NCI-H2196 (cell line): ENCODE data around the gene PPP1R8.
"Not testable (repeated sequence)": the region's sequence is repeated elsewhere in the genome, so short reads cannot be mapped to it uniquely, and the experiment has no call there.

Experiments
- DNase-seq: peaks from one replicate; lab custom pipeline; 2025; ENCODE audit not compliant: unreplicated experiment; lab: John Stamatoyannopoulos, UW

The PPP1R8 gene

DNA sequence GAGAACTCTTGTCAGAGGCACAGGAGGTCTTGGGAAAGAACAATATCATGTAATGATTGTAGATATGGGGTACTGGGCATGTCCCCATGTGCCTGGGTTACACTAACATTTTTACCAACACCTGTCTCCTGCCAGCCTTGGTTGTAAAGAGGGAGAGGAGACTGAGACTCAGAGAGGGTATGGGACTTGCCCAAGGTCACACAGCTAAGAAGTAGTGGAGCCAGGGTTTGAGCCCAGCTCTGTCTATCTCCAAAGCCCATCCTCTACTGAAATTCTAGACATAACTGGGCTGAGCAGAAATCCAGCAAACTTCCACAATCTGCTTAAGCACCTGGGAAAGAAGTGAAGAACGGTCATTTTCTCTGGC lies 39.1 kb downstream of the PPP1R8 start:
- DNase-seq = no peak

DNA sequence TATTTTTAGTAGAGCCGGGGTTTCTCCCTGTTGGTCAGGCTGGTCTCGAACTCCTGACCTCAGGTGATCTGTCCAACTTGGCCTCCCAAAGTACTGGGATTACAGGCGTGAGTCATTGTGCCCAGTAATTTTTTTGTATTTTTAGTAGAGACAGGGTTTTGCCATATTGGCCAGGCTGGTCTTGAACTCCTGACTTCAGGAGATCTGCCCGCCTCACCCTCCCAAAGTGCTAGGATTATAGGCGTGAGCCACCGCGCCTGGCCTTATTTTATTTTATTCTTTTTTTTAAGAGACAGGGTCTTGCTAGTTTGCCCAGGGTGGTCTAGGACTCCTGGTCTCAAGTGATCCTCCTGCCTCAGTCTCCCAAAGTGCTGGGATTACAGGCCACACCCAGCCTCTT lies 40.5 kb downstream of the PPP1R8 start:
- DNase-seq = not testable (repeated sequence)

DNA sequence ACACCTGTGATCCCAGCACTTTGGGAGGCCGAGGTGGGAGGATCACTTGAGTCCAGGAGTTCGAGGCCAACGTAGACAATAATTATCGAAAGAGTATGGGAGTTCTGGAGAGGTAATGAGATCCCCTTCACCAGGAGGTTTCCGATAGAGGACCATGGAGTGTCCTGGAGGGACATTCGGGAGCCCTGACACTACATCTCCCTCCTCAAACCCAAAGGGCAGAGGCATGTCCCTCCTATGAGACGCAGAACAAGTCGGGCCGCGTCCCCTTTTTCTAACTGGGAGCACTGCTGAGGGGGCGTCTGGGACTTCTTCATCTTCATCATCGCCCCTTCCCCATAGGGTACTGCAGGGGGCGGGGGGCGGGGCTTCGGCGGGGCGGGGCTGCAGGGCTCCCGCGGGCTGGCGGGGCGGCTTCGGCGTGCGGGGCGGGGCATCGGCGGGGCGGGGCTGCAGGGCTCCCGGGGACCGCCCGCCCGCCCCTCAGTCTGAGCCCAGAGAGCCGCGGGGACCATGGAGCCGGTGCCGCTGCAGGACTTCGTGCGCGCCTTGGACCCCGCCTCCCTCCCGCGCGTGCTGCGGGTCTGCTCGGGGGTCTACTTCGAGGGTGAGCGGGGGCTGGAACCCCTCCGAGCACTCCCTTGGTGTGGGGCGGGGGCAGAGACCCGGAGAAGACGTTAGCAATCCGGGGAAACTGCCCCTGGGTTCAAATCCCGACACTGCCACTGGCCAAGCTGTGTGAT lies 41.6 kb downstream of the PPP1R8 start, which contains the start of gene THEMIS2:
Gene THEMIS2, plus strand, starts transcription at position 486 of the 743 bp plus-strand sequence. Its CDS starts 28 bp downstream, at position 514.
- DNase-seq = no peak

DNA sequence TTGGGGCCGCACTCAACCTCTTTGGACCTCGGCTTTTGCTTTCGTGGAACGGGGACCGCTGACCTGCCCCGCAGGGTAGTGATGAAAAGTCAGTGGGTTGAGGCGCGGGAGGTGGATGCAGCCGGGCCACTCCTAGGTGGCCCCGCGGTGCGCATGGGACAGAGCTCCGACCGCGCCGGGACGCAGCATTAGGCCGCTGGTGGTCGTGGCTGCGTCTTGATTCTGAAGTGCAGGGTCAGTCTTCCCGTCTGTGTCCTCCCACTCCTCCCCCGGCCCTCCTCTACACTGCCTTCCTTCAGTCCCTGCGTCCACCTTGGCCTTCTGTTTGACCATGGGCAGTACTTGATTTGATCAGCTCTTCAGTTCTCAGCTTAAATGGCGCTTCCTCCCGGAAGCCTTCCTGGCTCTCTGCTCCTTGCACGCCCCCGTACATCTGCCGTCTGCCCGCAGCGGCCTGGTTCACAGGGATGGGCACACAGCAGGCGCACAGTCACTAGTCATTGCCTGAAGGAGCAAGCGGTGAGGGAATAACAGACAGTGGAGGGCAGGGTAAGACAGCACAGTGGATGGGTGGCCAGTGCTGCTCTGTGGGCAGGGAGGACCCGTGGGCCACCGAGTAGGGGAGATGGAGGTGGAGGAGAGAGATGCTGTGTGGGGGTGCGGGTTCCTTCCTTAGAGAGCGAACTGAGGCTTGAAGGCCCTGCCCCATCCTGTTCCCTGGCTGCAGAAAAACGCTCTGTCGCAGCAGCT lies 42.4 kb downstream of the PPP1R8 start:
- no peak for DNase-seq

DNA sequence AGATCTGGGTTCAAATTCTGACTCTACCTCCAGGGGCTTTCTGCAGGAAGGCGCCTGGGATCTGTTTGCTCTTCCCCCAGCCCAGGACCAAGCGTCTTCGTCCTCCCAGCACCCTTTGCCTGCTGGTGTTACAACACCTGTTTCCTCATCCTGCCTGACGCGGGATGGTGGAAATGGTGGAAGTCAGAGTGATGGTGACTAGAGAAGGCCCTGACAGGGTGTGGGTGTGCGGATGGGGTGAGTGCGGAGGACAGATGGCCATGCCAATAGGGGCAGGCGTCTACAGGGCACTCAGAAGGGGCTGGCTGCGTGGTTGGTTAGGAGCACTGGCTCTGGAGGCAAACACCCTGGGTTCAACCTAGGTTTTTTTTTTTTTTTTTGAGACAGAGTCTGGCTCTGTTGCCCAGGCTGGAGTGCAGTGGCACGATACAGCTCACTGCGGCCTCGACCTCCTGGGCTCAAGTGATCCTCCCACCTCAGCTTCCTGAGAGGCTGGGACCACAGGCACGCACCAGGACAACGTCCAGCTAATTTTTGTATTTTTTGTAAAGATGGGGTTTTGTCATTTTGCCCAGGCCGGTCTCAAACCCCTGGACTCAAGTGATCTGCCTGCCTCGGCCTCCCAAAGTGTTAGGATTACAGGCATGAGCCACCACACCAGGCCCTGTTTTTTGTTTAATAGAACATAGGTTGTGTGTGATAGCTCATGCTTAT lies 43.2 kb downstream of the PPP1R8 start:
- DNase-seq = no peak

DNA sequence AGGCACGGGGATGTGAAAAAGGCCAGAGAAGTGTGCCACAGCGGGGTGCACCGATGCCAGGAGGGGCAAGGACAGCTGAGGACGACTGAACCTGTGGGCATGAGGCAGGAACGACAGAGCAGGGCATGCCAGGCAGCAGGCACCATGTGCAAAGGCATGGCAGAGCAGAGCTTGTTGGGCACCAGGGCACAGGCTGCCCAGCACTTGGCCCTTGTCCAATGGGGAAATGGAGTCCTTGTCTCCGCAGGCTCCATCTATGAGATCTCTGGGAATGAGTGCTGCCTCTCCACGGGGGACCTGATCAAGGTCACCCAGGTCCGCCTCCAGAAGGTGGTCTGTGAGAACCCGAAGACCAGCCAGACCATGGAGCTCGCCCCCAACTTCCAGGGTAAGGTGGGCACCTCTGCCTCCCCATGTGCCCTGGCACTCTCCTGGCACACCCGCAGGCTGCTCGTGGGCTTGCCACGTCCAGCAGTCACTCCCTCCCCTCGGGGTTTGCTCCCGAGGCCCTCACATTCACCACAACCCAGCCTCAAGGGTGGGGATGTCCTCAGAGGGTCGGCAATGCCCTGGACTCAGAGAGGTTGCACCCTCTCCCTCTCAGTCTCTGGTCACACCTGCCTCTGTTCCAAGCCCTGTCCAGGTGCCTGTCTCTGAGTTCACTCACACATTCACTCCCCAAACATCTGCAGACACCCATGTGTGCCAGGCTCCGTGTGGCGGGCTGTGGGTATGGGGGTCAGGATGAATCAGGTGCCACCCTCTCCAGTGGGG lies 45.9 kb downstream of the PPP1R8 start:
- DNase-seq = no peak

DNA sequence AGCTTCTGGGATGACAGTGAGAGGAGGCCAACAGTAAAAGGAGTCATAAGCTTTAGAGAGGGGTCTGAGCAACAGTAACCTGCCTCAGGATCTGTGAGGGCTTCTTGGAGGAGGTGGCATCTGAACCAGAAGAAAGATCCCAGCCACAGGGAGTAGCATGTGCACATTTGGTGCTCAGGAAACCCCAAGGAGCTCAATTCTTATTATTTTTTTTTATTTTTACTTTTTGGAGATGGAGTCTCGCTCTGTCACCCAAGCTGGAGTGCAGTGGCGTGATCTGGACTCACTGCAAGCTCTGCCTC lies 46.5 kb downstream of the PPP1R8 start:
- no peak for DNase-seq

DNA sequence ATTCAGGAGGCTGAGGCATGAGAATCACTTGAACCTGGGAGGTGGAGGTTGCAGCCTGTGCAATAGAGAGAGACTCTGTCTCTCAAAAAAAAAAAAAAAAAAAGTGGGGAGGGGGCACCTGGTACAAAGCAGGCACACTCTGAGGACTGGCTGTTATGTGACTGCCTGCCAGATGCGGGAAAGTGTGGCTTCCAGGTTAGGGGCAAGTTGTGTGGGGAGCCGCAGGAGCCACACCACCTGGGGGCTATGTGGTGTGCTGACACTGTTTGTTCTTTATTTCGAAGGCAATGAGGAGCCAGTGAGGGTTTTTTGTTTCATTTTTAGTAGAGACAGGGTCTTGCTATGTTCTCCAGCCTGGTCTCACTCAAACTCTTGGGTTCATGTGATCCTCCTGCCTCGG lies 47.5 kb downstream of the PPP1R8 start:
- DNase-seq = no peak

DNA sequence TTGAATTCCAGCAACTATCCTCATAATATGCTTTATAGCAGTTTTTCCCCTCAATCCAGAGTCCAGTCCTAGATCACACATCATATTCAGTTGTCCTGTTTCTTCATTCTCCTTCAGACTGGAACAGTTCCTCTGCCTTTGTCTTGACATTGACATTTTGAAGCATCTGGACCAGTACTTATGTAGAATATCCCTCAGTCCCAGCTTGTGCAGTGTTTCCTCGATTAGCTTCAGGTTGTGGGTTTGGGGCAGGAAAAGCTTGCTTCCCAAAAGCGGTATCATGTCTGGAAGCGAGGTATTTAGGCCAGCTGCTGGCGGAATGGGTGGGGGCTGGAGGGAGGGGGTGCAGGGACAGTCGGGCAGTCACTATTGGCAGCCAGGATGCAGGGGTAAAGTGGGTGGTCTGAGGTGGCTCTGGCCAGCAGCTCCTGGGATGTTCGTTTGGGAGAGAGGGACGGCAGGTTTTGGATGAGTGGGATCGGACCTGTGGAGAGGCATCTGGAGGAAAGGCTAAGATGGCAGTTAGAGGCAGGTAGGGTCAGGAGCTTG lies 48.3 kb downstream of the PPP1R8 start:
- DNase-seq = no peak

DNA sequence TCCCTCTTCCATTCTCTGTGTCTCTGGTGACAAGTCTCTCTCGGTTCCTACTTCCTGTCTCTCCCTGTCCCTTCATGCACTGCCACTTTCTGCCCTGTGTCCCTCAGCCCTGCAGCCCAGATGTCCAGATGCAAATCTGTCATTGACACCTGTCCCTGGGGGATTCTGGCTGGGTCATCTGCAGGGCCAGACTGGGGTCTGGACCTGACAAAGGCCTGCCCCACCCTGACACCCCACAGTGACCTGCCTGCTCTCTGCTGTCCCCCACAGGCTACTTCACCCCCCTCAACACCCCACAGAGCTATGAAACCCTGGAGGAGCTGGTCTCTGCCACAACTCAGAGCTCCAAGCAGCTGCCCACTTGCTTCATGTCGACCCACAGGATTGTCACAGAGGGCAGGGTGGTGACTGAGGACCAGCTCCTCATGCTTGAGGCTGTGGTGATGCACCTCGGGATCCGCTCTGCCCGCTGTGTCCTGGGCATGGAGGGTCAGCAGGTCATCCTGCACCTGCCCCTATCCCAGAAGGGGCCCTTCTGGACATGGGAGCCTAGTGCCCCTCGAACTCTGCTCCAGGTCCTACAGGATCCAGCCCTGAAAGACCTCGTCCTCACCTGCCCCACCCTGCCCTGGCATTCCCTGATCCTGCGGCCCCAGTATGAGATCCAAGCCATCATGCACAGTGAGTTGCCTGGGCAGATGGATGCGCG lies 48.9 kb downstream of the PPP1R8 start:
- no peak for DNase-seq

DNA sequence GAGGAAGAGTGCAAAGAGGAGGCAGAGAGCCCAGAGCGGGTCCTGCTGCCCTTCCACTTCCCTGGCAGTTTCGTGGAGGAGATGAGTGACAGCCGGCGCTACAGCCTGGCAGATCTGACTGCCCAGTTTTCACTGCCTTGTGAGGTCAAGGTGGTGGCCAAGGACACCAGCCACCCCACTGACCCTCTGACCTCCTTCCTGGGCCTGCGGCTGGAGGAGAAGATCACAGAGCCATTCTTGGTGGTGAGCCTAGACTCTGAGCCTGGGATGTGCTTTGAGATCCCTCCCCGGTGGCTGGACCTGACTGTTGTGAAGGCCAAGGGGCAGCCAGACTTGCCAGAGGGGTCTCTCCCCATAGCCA lies 51.9 kb downstream of the PPP1R8 start:
- DNase-seq = no peak

DNA sequence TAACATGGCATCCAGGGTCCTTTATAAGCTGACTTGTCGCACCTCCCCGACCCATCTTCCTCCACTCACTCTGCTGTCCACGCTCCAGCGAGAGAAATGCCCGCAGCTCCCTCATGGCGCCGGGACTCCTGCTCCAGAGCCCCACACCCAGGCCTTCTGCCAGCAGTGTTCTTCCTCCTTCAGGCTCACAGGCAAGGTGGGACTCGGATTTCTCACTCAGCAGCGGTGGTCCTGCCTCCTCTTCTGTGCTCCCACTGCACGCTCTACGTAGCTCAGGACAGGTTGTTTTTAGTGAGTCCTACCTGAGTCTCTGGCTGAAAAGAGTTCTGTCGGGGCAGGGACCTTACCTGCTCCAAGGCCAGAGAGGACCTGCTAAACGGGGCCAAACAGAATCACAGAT lies 53.0 kb downstream of the PPP1R8 start:
- DNase-seq = no peak

DNA sequence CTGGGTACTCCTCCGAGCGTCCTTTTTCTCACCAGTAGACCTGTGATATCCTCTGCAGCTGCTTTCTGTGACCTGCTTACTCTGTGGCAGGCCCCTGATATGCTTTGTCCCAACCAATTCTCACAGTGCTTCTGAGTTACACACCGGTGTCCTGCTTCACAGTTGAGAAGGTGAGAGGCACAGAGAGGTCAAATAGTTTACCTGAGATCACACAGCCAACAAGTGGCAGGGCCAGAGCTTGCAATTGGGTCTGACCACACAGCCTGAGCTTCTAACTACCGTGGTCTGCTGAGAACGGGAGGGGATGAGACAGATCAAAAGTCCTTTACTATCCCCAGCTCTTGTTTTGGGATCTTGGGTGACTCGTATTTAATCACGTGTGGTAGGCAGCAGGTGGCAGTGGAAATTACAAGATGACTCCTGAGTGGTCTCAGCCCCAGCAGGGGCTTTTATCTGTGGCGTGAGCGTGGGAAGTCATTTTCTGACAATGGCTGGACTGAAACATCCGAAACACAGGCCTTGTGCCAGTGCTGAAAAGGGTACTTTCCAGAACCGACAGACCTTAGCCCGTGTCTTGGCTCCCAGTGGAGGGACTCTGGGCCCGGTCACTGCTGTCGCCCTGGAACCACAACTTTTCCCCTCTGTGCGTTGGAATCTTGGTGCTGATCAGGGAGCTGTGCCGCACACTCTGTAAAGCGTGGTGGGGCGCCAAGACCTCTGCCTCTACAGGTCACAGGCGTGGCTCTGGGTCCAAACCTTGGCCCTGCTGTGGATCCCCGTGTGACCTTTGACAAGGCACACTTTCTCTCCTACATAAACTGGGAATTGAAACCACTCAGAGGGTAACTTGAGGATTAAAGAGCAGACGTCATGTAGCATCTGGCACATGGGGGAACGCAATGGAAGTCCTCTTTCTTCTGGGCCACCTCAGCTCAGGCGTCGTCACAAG lies 53.7 kb downstream of the PPP1R8 start:
- DNase-seq = no peak

DNA sequence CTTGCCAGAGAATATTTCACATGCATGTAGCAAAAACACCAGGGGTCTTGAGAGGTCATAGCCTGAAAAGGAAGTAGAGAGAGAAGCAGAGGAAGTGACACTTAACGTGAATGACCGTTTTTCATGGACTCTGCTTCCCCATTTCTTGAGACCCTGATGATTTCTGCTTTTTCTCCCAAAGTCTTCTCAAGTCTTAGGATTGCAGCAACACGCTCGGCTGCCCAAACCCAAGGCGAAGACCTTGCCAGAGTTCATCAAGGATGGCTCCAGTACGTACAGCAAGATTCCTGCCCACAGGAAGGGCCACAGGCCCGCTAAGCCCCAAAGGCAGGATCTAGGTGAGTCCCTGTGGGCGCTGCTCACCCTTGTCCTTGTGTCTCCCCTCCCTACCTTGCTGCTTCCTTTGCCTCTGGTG lies 54.5 kb downstream of the PPP1R8 start:
- DNase-seq = no peak

DNA sequence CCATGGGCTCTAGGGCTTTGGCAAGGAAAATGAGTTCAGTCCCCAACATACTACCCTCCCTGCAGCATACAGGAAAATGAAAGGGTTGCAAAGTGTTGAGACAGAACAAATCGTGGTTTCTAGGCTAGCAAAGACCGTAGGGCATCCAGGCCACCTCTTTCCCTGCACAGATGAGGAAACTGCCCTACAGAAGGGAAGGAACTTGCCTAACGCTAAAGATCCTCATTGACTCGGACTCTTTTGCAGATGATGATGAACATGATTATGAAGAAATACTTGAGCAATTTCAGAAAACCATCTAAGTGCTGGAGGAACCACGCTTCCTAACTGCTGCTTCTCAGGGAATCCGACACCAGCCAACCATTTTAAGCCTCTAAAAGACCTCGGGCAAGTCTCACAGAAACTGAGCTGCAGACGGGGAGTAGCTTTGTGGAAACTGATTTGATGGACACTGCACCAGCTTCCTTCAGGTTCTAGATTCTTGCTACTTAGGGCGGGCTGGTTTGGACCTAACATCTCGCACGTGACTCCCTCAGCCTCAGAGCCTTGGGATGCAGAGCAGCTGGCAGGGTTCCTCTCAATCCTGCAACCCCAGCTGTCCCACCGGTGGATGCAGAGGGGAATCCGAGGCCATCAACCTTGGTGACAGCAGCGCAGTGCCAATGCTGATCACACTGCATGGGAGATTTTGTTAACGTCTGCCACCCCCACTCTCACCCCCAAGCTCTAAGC lies 55.2 kb downstream of the PPP1R8 start:
- no peak for DNase-seq

DNA sequence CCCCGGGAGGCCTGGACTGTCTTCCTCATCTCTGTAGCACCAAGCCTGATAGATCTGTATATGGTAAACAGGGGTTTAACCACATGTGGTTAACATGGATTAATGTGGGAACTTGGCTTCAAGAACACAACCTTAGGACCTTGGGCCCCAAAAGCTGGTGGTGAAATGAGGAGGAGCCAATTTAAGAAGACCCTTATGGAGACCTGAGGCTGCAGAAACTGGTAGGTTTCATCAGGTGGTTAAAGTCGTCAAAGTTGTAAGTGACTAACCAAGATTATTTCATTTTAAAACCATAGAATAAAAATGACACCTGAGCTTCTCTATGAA lies 55.7 kb downstream of the PPP1R8 start:
- DNase-seq = no peak

DNA sequence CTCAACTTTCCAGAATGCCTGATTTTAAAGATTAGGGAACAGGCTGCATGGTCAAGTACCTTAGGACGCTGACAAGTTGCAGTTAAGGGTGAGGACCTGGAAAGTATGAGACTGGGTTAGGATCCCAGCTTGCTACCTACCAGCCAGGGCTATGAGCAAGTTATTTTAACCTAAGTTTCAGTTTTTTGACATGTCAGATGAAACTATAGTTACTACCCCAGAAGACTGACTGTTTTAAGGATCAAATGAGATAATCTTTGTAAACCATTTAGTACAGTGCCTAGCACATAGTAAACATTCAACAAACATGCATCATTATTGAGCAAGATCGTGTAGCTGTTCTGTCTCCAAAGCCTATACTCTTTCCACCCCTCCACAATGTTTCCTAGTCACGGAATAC lies 56.2 kb downstream of the PPP1R8 start:
- DNase-seq = no peak

DNA sequence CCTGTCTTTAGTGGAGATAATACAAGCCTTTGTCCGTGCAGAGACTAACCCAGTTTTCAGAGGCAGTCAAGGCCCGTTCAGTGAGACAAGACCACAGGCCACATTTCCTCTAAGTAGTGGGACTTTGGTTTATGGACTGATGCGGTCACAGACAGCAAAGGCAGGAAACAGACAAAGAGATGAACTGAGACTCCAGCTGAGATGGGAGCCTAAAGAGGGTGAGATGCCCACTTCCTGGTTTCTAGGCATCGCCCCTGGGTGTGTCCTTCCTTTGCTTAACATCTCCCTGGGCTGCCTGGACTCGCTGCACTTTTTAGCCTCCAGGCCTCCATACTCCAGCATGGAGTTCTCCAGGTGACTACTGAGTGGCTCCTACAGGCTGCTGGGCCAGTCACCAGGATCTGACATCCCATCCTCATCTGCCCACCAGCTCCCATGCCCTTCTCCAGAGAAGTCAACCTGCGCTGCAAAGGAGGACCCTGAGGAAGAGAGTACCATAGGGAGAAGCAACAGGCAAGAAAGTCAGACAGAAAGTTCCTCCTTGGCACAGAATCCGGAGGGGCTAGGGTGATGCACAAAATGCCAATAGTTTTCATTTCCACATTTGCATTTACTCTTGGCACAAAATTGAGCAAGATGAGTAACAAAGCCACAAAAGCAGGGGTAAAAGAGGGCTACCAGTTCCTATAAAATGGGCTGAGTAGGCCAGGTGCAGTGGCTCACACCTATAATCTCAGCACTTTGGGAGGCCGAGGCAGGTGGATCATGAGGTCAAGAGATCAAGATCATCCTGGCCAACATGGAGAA lies 56.8 kb downstream of the PPP1R8 start:
- no peak for DNase-seq
